WTC11 (cell line): ENCODE measurements around the gene C4orf36. TPM values are rescaled to one million over a fixed set of nuclear protein-coding genes. Genes with fewer than 3 reads are reported as not detected.

ENCODE experiments used
- CBFB ChIP-seq: sonication (generic); formaldehyde crosslinking; IDR thresholded peaks from 2 replicates; pipeline ENCODE4 v1.8.1; 2022; ENCODE audit warnings: mild to moderate bottlenecking, low read depth, missing genetic modification reagents
- FOXJ3 ChIP-seq: sonication (generic); formaldehyde crosslinking; IDR thresholded peaks from 2 replicates; pipeline ENCODE4 v1.9.0; 2021; ENCODE audit warnings: missing genetic modification reagents, mild to moderate bottlenecking, borderline replicate concordance
- JAZF1 ChIP-seq: fragments of 250-450 bp; sonication (Bioruptor Pico); IDR thresholded peaks from 2 replicates; pipeline ENCODE4 v1.9.0; 2021; ENCODE audit warnings: moderate library complexity, mild to moderate bottlenecking, inconsistent platforms
- MXD4 ChIP-seq: fragments of 250-450 bp; sonication (Bioruptor Pico); IDR thresholded peaks from 2 replicates; pipeline ENCODE4 v1.8.0; 2021; ENCODE audit warnings: mild to moderate bottlenecking, moderate library complexity, borderline replicate concordance
- NFE2L1 ChIP-seq: sonication (generic); formaldehyde crosslinking; IDR thresholded peaks from 2 replicates; pipeline ENCODE4 v1.8.1; 2023; ENCODE audit warnings: missing genetic modification reagents
- NR3C1 ChIP-seq: sonication (generic); formaldehyde crosslinking; conservative IDR thresholded peaks from 2 replicates; pipeline ENCODE4 v1.8.1; 2023; ENCODE audit warnings: low read depth, mild to moderate bottlenecking, missing genetic modification reagents
- total RNA-seq: library from RNA; stranded (reverse); gene quantifications from 3 replicates; pipeline ENCODE4 v1.2.3, GENCODE V29; 2021
- TF ChIP-seq, protein P1 (sequence below): fragments of 250-450 bp; sonication (Bioruptor Pico); IDR thresholded peaks from 2 replicates; pipeline ENCODE4 v1.9.0; 2021; ENCODE audit warnings: mild to moderate bottlenecking, borderline replicate concordance
- TF ChIP-seq, protein P2 (sequence below): sonication (generic); formaldehyde crosslinking; IDR thresholded peaks from 2 replicates; pipeline ENCODE4 v1.8.0; 2023; ENCODE audit warnings: mild to moderate bottlenecking, missing genetic modification reagents
- TF ChIP-seq, protein P3 (sequence below): sonication (generic); formaldehyde crosslinking; IDR thresholded peaks from 2 replicates; pipeline ENCODE4 v1.8.0; 2022; ENCODE audit warnings: mild to moderate bottlenecking, missing genetic modification reagents
- TF ChIP-seq, protein P4 (sequence below): fragments of 250-450 bp; sonication (Bioruptor Pico); IDR thresholded peaks from 2 replicates; pipeline ENCODE4 v1.9.0; 2021; ENCODE audit warnings: mild to moderate bottlenecking
- TF ChIP-seq, protein P5 (sequence below): sonication (generic); formaldehyde crosslinking; IDR thresholded peaks from 2 replicates; pipeline ENCODE4 v1.8.1; 2022; ENCODE audit warnings: missing genetic modification reagents, borderline replicate concordance

Gene C4orf36
- total RNA-seq, 1 experiment from 2014 or later = 0.79 TPM

DNA sequence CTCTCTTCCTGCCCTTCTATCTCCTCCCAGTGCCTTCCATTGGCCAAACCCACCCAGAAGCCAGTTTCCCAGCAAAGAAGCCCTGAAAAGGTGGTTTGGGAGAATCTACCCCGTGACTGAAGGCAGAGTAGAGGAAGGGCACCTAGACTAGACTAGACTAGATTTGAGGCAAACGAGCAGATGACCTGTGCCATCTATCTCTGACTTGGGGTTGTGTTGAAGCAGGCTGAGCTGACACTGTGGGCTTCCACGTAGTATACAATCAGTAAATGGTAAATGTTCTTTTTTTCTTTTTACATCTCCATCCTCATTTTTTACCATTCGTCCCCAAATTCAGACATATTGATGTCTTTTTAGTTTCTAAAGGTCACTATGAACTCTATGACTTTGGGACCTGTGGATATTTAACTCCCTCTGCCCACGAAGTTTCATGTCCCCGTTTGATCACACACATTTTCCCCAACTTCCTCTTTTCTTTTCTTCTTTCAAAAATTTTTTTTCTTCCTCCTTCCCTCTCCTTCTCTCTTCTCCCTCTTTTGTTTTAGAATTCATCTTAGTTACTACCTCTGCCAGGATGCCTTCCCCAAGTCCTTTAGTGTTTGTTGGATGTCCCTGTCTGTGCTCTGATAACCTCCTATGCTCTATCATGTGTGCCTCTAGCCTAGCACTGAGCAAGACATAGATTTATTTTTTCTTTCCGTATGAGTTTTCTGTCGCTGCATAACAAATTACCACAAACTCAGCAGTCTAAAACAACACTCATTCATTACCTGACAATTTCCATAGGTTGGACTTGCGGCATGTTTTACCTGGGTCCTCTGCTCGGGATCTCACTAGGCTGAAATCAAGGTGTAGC lies 36.4 kb upstream of the C4orf36 start (continued):
- TF ChIP-seq, protein P1, sequence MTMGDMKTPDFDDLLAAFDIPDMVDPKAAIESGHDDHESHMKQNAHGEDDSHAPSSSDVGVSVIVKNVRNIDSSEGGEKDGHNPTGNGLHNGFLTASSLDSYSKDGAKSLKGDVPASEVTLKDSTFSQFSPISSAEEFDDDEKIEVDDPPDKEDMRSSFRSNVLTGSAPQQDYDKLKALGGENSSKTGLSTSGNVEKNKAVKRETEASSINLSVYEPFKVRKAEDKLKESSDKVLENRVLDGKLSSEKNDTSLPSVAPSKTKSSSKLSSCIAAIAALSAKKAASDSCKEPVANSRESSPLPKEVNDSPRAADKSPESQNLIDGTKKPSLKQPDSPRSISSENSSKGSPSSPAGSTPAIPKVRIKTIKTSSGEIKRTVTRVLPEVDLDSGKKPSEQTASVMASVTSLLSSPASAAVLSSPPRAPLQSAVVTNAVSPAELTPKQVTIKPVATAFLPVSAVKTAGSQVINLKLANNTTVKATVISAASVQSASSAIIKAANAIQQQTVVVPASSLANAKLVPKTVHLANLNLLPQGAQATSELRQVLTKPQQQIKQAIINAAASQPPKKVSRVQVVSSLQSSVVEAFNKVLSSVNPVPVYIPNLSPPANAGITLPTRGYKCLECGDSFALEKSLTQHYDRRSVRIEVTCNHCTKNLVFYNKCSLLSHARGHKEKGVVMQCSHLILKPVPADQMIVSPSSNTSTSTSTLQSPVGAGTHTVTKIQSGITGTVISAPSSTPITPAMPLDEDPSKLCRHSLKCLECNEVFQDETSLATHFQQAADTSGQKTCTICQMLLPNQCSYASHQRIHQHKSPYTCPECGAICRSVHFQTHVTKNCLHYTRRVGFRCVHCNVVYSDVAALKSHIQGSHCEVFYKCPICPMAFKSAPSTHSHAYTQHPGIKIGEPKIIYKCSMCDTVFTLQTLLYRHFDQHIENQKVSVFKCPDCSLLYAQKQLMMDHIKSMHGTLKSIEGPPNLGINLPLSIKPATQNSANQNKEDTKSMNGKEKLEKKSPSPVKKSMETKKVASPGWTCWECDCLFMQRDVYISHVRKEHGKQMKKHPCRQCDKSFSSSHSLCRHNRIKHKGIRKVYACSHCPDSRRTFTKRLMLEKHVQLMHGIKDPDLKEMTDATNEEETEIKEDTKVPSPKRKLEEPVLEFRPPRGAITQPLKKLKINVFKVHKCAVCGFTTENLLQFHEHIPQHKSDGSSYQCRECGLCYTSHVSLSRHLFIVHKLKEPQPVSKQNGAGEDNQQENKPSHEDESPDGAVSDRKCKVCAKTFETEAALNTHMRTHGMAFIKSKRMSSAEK (CRISPR knock-in tag) = no peak
- TF ChIP-seq, protein P2, sequence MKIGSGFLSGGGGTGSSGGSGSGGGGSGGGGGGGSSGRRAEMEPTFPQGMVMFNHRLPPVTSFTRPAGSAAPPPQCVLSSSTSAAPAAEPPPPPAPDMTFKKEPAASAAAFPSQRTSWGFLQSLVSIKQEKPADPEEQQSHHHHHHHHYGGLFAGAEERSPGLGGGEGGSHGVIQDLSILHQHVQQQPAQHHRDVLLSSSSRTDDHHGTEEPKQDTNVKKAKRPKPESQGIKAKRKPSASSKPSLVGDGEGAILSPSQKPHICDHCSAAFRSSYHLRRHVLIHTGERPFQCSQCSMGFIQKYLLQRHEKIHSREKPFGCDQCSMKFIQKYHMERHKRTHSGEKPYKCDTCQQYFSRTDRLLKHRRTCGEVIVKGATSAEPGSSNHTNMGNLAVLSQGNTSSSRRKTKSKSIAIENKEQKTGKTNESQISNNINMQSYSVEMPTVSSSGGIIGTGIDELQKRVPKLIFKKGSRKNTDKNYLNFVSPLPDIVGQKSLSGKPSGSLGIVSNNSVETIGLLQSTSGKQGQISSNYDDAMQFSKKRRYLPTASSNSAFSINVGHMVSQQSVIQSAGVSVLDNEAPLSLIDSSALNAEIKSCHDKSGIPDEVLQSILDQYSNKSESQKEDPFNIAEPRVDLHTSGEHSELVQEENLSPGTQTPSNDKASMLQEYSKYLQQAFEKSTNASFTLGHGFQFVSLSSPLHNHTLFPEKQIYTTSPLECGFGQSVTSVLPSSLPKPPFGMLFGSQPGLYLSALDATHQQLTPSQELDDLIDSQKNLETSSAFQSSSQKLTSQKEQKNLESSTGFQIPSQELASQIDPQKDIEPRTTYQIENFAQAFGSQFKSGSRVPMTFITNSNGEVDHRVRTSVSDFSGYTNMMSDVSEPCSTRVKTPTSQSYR (CRISPR knock-in tag) = no peak
- TF ChIP-seq NR3C1 (CRISPR knock-in tag) (no peak), NFE2L1 (CRISPR knock-in tag) (no peak), CBFB (CRISPR knock-in tag) (no peak), MXD4 (CRISPR knock-in tag) (no peak), JAZF1 (CRISPR knock-in tag) (no peak), FOXJ3 (CRISPR knock-in tag) (no peak)
- TF ChIP-seq, protein P3, sequence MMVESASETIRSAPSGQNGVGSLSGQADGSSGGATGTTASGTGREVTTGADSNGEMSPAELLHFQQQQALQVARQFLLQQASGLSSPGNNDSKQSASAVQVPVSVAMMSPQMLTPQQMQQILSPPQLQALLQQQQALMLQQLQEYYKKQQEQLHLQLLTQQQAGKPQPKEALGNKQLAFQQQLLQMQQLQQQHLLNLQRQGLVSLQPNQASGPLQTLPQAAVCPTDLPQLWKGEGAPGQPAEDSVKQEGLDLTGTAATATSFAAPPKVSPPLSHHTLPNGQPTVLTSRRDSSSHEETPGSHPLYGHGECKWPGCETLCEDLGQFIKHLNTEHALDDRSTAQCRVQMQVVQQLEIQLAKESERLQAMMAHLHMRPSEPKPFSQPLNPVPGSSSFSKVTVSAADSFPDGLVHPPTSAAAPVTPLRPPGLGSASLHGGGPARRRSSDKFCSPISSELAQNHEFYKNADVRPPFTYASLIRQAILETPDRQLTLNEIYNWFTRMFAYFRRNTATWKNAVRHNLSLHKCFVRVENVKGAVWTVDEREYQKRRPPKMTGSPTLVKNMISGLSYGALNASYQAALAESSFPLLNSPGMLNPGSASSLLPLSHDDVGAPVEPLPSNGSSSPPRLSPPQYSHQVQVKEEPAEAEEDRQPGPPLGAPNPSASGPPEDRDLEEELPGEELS (CRISPR knock-in tag) = no peak
- TF ChIP-seq, protein P4, sequence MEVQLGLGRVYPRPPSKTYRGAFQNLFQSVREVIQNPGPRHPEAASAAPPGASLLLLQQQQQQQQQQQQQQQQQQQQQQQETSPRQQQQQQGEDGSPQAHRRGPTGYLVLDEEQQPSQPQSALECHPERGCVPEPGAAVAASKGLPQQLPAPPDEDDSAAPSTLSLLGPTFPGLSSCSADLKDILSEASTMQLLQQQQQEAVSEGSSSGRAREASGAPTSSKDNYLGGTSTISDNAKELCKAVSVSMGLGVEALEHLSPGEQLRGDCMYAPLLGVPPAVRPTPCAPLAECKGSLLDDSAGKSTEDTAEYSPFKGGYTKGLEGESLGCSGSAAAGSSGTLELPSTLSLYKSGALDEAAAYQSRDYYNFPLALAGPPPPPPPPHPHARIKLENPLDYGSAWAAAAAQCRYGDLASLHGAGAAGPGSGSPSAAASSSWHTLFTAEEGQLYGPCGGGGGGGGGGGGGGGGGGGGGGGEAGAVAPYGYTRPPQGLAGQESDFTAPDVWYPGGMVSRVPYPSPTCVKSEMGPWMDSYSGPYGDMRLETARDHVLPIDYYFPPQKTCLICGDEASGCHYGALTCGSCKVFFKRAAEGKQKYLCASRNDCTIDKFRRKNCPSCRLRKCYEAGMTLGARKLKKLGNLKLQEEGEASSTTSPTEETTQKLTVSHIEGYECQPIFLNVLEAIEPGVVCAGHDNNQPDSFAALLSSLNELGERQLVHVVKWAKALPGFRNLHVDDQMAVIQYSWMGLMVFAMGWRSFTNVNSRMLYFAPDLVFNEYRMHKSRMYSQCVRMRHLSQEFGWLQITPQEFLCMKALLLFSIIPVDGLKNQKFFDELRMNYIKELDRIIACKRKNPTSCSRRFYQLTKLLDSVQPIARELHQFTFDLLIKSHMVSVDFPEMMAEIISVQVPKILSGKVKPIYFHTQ (CRISPR knock-in tag) = no peak
- TF ChIP-seq, protein P5, sequence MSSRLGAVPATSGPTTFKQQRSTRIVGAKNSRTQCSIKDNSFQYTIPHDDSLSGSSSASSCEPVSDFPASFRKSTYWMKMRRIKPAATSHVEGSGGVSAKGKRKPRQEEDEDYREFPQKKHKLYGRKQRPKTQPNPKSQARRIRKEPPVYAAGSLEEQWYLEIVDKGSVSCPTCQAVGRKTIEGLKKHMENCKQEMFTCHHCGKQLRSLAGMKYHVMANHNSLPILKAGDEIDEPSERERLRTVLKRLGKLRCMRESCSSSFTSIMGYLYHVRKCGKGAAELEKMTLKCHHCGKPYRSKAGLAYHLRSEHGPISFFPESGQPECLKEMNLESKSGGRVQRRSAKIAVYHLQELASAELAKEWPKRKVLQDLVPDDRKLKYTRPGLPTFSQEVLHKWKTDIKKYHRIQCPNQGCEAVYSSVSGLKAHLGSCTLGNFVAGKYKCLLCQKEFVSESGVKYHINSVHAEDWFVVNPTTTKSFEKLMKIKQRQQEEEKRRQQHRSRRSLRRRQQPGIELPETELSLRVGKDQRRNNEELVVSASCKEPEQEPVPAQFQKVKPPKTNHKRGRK (CRISPR knock-in tag) = no peak
